Glomerular endothelial cell (primary cell): ENCODE data around the gene ATG101. TPM values are rescaled to one million over a fixed set of nuclear protein-coding genes. Genes with fewer than 3 reads are reported as not detected.

Source experiments
- DNase-seq: peaks from one replicate; pipeline ENCODE4 v3.0.0-alpha.2; 2011; ENCODE audit warnings: low read depth, low spot score; ENCODE audit errors: extremely low read depth
- total RNA-seq: library from RNA; depleted of rRNA; stranded (reverse); fragments of >200 nt; gene quantifications from 2 replicates; pipeline ENCODE4 v1.2.3, GENCODE V29; 2015

The ATG101 gene
- total RNA-seq, 1 donor from 2014 or later: 76.7 TPM

GRCh38 chr12:52057638-52058576 is 11.9 kb upstream of the ATG101 start:
- no peak for DNase-seq

- no peak for DNase-seq
These were observed 11.0 kb upstream of the ATG101 start for GRCh38 chr12:52058631-52059361.

- no peak for DNase-seq
These were observed 9.9 kb upstream of the ATG101 start for GRCh38 chr12:52059582-52060497.

GRCh38 chr12:52060498-52061177 is 9.1 kb upstream of the ATG101 start:
- no peak for DNase-seq

- DNase-seq: no peak
These were observed 8.2 kb upstream of the ATG101 start for GRCh38 chr12:52061470-52062166.

DNA sequence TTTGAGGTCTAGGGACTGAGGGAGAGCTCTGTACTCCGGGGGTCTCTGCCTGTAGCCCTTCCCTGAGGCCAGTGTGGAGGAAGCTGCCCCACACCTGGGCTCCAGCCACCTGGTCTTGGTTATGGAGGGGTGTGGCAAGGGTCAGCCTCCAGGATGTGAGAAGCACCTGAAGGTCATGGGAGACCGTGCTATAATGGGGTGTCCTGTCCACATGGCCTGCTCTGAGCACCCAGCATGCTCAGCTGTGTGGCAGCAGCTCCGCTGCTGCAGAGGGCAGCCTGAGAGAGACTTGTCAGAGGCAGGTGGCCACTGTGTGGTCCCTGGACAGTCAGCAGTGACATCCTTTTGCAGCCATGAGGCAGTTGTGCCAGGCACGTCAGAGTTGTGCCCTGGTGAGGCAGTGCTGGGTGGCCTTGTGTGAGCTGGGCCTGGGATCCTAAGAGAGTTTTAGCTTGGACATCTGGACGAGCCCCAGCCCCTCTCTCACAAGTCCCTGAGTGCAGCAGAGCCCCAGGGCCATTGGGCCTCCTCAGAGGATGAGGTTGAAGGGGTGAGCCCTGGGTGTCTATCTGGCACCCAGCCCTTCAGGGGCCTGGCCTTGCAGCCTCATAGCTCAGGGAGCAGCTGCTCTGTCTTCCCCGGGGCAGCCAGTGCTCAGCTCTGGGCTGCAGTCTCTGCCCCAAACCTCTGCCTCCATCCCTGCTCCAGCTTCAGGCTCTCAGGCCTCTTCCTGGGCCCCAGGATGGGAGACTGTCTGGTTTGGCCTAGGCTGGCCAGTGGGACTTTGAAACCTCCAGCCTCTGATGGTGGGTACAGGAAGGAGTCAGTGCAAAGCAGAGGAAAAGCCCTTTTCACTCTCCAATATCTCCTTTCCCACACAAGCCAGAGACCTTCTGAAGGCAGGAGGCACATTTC is 7.4 kb upstream of the ATG101 start:
- DNase-seq: no peak

DNA sequence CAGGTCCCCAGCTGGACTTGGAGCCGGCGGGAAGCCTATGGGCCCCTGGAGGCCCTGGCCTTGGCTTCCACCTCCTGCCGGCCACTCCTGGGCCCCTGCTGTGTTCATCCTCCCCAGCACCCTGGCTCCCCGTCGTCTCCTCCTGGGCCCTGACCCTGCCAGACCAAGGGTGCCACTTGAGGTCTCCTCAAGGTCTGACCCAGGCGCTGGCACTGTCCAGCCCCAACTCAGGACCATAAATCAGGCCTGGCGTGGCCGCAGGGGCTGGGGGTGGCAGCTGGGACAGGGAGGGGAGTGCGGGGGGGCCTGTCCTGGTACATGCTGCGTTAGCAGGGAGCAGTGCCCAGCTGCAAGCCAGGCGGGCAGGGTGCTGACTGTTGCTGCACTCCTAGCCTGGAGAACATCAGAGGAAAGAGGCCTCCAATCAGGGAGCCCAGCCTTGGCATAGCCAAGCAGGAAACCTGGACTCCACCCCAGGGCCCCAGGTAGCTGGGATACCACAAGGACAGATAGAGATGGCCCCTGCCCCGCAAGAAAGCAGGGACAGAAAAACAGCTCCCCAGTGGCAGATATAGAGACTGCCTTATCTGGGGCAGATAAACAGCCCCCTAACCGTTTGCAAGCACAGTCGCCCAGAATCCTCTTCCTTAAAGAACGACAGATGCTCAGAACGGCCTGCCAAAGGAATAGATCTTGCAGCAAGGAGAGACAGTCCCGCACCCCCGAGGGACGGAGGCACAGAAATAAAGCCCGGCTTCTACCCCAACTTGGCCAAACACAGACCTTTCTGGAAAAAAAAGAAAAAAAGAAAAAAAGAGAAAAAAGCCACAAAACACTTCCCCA is 6.5 kb upstream of the ATG101 start:
- DNase-seq: no peak

DNA sequence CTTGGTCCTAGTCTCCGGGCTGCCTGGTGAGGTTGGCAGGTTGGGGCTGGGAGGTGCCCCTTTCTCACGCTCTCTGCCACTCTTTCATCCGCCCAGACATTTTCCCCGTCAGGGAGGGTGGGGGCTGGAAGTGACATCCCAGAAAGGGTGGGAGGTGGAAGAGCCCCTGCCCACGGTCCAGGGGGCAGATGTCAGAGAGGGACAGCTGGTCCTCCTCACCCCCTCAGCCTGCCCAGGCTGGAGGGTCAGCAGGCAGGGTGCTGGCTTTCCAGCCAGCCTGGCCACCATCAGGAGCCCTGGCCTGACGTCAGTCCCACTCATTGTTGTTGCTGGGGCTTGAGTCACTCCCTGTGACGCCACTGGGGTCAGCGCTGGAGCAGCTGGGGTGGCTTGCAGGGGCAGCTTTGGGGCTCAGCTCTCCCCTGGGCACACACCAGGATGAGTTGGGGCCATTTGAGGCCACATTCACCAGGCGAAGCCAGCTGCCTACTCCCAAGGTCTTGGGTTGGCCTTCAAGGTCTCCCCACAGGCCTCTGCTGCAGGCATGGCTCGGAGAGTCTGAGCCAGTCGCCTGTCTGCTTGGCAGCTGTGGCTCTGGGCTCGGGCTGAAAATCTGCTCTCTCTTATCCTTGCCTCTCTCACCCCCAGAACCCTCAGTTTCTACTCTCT is 5.7 kb upstream of the ATG101 start:
- no peak for DNase-seq

DNA sequence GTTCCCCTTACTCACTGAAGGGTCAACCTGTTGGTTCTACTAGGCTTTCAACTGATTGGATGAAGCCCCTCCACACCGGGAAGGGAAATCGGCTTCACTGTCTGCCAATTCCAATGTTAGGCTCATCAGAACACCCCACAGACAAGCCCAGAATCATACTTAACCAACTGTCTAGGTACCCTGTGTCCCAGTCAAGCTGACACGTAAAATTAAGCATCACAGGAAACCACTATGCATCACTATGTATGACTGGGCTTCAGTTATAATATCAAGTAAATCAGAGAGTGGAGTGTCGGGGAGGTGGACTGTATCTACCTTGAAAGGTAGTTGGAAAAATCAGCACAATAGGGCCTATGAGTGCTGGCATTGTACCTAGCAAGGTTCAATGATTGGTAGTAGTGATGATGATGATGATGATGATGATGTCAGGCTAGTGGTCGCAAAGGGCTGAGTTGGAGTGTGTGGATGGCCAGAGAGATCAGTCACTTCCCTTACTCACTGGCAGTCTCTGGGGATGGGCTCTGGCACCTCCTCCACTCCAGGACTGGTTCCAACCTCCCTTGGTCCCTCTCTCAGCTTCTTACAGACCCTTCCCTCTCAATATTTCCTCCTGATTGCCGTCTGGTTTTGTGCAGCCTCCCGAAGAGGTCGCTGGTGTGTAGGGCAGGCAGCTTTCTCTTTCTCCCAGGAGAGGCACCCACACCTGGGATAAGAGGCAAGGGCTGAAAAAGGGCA is 3.3 kb upstream of the ATG101 start:
- DNase-seq: no peak

DNA sequence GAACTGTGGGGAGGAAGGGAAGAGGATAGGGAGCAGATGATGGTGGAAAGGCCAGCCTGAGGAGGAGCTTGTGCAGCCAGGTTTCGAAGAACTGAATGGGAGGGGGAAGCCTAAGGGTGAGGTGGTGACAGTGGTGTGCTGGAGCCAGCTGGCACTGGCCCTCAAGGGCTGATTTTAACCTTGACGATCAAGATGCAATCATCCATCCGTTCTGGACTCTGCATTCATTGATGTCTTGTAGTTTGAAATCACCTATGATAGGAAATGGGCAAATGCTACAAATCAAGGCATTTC is 2.8 kb upstream of the ATG101 start:
- DNase-seq: no peak

DNA sequence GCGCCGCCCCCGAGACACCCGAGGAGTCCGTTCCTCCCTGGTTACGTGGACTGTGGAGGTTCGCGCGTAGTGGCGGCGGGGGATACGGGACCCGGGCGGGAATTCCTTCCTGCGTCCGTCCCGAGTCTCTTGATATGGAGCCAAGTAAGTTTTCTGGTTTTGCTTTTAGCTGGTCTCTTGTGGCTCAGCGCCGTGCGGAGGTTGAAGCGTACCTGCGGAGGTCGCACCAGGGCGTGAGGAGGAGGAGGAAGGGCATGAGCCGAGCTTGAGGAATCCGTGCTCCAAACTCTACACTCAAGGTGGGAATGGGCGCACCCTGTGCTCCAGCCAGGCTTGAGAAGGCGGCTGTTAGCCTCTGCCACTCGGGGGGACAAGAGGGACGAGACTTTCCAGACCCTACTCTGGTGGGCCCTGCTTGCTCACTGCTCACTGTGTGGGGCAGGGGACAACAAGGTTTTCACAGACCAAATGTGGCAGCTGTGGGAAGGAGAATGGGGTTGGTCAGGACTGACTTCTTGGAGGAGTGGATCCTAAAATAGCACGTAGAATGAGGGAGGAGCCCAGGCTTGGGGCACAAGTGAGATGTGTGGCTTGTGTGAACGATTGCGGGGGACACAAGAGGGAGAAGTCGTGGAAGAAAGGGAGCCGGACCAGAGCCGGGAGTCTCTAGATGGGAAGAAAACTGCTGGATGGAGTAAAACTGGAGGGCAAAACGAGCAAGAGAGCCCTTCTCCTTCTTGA is 577 bp downstream of the ATG101 start:
- no peak for DNase-seq

GRCh38 chr12:52073531-52074381 is 4.0 kb downstream of the ATG101 start:
- DNase-seq: no peak

GRCh38 chr12:52074971-52075724 is 5.4 kb downstream of the ATG101 start:
- no peak for DNase-seq

GRCh38 chr12:52076811-52077210 is 7.0 kb downstream of the ATG101 start:
- DNase-seq: no peak
